RWPE2 (cell line): ENCODE measurements around the gene RPS19BP1.
A peak's percentile ranks its signal among the peaks of the same experiment; 100 is the strongest.

Experiments used
- ATAC-seq: fragments of 200-7000 bp; cut with Tn5 transposase; 3 replicates; pipeline ENCODE4 v1.9.1; 2021; ENCODE audit warnings: low read depth
- DNase-seq: peaks from one replicate; pipeline ENCODE4 v3.0.0-alpha.2; 2020; ENCODE audit warnings: low spot score
- H3K27ac ChIP-seq: fragments of 450-650 bp; 2 replicates; pipeline ENCODE4 v1.5.1; 2017; ENCODE audit warnings: mild to moderate bottlenecking; ENCODE audit not compliant: poor library complexity, severe bottlenecking
- H3K27me3 ChIP-seq: fragments of 250-450 bp; sonication (Bioruptor Pico); 2 replicates; pipeline ENCODE4 v1.5.1; 2021; ENCODE audit warnings: mild to moderate bottlenecking, moderate library complexity; ENCODE audit not compliant: insufficient read depth, poor library complexity, severe bottlenecking
- H3K36me3 ChIP-seq: fragments of 250-450 bp; sonication (Bioruptor Pico); 2 replicates; pipeline ENCODE4 v1.5.1; 2020; ENCODE audit warnings: low read depth, mild to moderate bottlenecking, moderate library complexity
- H3K4me1 ChIP-seq: fragments of 250-450 bp; sonication (Bioruptor Pico); 2 replicates; pipeline ENCODE4 v1.5.1; 2021; ENCODE audit warnings: mild to moderate bottlenecking, moderate library complexity; ENCODE audit not compliant: insufficient read depth, poor library complexity, severe bottlenecking
- H3K4me3 ChIP-seq: fragments of 250-450 bp; sonication (Bioruptor Pico); 2 replicates; pipeline ENCODE4 v1.5.1; 2021; ENCODE audit warnings: mild to moderate bottlenecking, moderate library complexity; ENCODE audit not compliant: severe bottlenecking
- H3K9me3 ChIP-seq: fragments of 250-450 bp; sonication (Bioruptor Pico); 2 replicates; pipeline ENCODE4 v1.5.1; 2021; ENCODE audit warnings: mild to moderate bottlenecking, moderate library complexity; ENCODE audit not compliant: severe bottlenecking
- TF ChIP-seq, protein P1 (sequence below): fragments of 450-650 bp; IDR thresholded peaks from one replicate; pipeline ENCODE4 v1.5.1; 2017; ENCODE audit warnings: mild to moderate bottlenecking, moderate library complexity; ENCODE audit not compliant: poor library complexity, severe bottlenecking

RPS19BP1 gene

DNA sequence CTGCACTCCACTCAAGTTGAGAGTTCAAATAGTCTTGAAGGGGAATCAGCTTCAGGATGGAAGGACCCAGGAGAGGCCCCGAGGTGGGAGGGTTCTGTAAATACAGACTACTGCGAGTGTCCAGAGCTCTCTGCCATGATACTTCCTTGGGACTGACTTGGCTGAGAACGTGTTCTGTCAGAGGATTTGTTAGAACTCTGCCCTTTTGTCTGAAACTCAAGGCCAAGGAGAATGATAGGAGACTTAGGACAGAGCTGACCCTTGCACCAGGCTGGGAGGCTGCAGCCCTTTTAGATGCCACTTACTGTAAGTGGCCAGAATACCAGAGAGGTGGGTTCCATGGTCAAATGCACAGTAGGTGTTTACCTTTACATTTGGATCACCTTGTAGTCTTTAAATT lies 15.1 kb downstream of the RPS19BP1 start:
- ATAC-seq, result no peak
- no peaks in the 10 kb centered on the region for H3K9me3 ChIP-seq
- H3K4me1 ChIP-seq, result no peaks in the 10 kb centered on the region
- TF ChIP-seq, protein P1, sequence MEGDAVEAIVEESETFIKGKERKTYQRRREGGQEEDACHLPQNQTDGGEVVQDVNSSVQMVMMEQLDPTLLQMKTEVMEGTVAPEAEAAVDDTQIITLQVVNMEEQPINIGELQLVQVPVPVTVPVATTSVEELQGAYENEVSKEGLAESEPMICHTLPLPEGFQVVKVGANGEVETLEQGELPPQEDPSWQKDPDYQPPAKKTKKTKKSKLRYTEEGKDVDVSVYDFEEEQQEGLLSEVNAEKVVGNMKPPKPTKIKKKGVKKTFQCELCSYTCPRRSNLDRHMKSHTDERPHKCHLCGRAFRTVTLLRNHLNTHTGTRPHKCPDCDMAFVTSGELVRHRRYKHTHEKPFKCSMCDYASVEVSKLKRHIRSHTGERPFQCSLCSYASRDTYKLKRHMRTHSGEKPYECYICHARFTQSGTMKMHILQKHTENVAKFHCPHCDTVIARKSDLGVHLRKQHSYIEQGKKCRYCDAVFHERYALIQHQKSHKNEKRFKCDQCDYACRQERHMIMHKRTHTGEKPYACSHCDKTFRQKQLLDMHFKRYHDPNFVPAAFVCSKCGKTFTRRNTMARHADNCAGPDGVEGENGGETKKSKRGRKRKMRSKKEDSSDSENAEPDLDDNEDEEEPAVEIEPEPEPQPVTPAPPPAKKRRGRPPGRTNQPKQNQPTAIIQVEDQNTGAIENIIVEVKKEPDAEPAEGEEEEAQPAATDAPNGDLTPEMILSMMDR, result no peak
- DNase-seq, result no peak
- H3K4me3 ChIP-seq, result no peak overlapping the region
- H3K36me3 ChIP-seq, result peaks cover 62% of the 10 kb centered on the region
- H3K27me3 ChIP-seq, result no peaks in the 10 kb centered on the region
- H3K27ac ChIP-seq, result no peak overlapping the region

DNA sequence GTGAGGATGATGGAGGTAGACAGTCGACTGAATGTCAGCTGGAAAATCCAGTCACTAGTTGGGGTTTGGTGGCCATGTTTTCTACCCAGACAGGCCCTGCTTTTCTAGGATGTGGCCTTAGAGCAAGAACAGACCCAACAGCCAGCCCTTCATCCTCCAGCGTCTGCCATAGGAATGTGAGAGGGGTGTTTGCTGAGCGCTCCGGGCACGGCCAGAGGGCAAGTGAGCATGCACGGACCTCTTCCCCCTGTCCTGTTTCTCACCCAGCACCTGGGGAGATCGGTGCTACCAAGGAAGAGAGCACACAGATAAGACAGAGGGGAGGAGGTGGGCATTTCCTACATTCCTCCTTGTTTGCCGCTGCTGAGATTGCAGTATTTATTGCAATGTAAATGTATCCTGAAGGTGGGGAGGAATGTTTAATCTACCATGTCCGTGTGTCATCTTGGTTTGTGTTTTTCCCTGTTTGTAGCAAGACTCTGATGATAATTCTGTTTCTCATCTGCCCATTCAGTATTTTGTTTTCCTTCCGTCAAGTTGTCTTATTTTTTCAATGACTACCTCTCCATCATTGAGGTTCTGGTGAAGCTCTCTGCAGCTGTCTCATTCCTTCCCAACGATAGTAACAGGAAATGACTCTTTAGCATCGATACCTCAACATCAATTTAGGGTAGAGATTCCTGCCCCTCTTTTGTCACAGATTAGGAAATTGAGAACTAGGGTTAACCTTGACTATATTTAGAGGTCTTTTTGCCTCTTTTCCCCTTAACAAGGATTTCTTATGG lies 17.1 kb downstream of the RPS19BP1 start:
- no peaks in the 10 kb centered on the region for H3K27me3 ChIP-seq
- H3K4me1 ChIP-seq, result no peaks in the 10 kb centered on the region
- ATAC-seq (no peak), DNase-seq (no peak)
- TF ChIP-seq, protein P1, result no peak
- H3K9me3 ChIP-seq, result no peaks in the 10 kb centered on the region
- no peak overlapping the region for H3K27ac ChIP-seq
- H3K4me3 ChIP-seq, result no peak overlapping the region
- peaks cover 60% of the 10 kb centered on the region for H3K36me3 ChIP-seq

DNA sequence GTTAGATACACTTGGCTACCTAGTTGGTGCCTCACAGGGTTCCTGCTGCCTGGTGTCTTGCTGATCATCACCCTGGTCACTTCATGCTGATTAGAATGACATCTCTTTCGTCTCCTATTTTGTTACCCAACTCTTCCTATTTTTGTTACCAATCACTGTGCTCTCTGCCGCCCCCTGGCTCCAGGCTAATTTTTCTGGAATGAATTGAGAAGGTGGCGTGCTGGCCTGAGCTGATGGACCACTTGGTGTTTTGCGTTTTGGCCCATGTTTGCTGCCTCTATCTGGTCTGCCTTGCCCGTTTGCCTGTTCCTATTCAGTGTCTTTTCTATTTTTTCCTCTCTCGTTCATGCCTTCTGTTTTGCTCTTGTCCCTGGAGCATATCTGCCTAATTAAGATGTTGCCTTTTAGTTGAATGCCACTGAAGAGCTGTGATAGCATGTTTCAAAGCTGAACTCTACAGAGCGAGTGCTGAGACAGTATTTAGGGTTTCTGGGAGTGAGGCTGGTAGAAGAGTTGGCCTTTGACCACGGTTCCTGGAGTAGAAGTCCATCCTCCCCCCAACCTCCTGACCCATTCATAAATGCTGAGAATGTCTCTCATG lies 18.1 kb downstream of the RPS19BP1 start:
- H3K36me3 ChIP-seq, result peaks cover 69% of the 10 kb centered on the region
- no peaks in the 10 kb centered on the region for H3K27me3 ChIP-seq
- no peaks in the 10 kb centered on the region for H3K4me1 ChIP-seq
- H3K4me3 ChIP-seq, result no peak overlapping the region
- TF ChIP-seq, protein P1, result peak; percentile 71
- H3K9me3 ChIP-seq, result no peaks in the 10 kb centered on the region
- H3K27ac ChIP-seq, result no peak overlapping the region
- ATAC-seq, result no peak
- DNase-seq, result no peak

DNA sequence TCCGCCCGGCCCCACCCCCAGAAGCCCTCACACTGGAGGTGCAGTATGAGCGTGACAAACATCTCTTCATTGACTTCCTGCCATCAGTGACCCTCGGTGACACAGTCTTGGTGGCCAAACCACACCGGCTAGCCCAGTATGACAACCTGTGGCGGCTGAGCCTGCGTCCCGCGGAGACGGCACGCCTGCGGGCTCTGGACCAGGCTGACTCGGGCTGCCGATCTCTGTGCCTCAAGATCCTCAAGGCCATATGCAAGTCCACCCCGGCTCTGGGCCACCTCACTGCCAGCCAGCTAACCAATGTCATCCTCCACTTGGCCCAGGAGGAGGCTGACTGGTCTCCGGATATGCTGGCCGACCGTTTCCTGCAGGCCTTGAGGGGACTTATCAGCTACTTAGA lies 18.8 kb downstream of the RPS19BP1 start:
- H3K4me1 ChIP-seq, result no peaks in the 10 kb centered on the region
- TF ChIP-seq, protein P1, result no peak
- H3K36me3 ChIP-seq, result peaks cover 76% of the 10 kb centered on the region
- no peaks in the 10 kb centered on the region for H3K27me3 ChIP-seq
- H3K4me3 ChIP-seq, result no peak overlapping the region
- no peak overlapping the region for H3K27ac ChIP-seq
- ATAC-seq (no peak), DNase-seq (no peak)
- no peaks in the 10 kb centered on the region for H3K9me3 ChIP-seq

GRCh38 chr22:39512026-39512425 lies 20.5 kb downstream of the RPS19BP1 start:
- Histone ChIP-seq H3K4me3 (no peak overlapping the region), H3K36me3 (peaks cover 90% of the 10 kb centered on the region), H3K9me3 (no peaks in the 10 kb centered on the region), H3K27me3 (no peaks in the 10 kb centered on the region), H3K27ac (no peak overlapping the region), H3K4me1 (no peaks in the 10 kb centered on the region)
- ATAC-seq (no peak), DNase-seq (no peak)
- TF ChIP-seq, protein P1, result no peak
